WTC11 (cell line): Measurements from ENCODE around the gene PCBP3. TPM values are rescaled to one million over a fixed set of nuclear protein-coding genes. Genes with fewer than 3 reads are reported as not detected.

Experiments used
- ATAC-seq: fragments of 200-7000 bp; cut with Tn5 transposase; 2 replicates; pipeline ENCODE4 v1.10.0; 2021; ENCODE audit warnings: mild to moderate bottlenecking, moderate library complexity
- CTCF ChIA-PET: fragments of 300-600 bp; sonication (Branson Sonifier 250); formaldehyde crosslinking; loops from one replicate; lab custom pipeline; 2021; ENCODE audit warnings: antibody characterized with exemption; lab: Charles Lee
- POLR2A ChIA-PET: fragments of 350-600 bp; sonication (Branson Sonifier 250); formaldehyde crosslinking; loops from one replicate; lab custom pipeline; 2021; ENCODE audit warnings: antibody characterized with exemption; lab: Charles Lee
- DNase-seq: peaks from one replicate; pipeline ENCODE4 v3.0.0; 2021; ENCODE audit warnings: low spot score
- H3K27ac Mint-ChIP-seq: 2 replicates; pipeline ENCODE4 v1.8.0; 2021; ENCODE audit warnings: mixed read lengths
- H3K27me3 Mint-ChIP-seq: 2 replicates; pipeline ENCODE4 v1.8.0; 2021; ENCODE audit warnings: low read depth, mild to moderate bottlenecking, moderate library complexity, mixed read lengths
- H3K36me3 Mint-ChIP-seq: 2 replicates; pipeline ENCODE4 v1.8.0; 2021; ENCODE audit warnings: mixed read lengths
- H3K4me1 Mint-ChIP-seq: 2 replicates; pipeline ENCODE4 v1.8.0; 2022; ENCODE audit warnings: mixed read lengths
- H3K4me3 Mint-ChIP-seq: 2 replicates; pipeline ENCODE4 v1.8.0; 2021; ENCODE audit warnings: mild to moderate bottlenecking, moderate library complexity, mixed read lengths
- H3K9me3 Mint-ChIP-seq: 2 replicates; pipeline ENCODE4 v1.8.0; 2021; ENCODE audit warnings: mixed read lengths
- ARID4B ChIP-seq: sonication (generic); formaldehyde crosslinking; IDR thresholded peaks from 2 replicates; pipeline ENCODE4 v1.8.0; 2023; ENCODE audit warnings: missing genetic modification reagents, mild to moderate bottlenecking, borderline replicate concordance
- ATF1 ChIP-seq: sonication (generic); formaldehyde crosslinking; IDR thresholded peaks from 2 replicates; pipeline ENCODE4 v1.8.1; 2023; ENCODE audit warnings: mild to moderate bottlenecking, moderate library complexity, missing genetic modification reagents
- CBFB ChIP-seq: sonication (generic); formaldehyde crosslinking; IDR thresholded peaks from 2 replicates; pipeline ENCODE4 v1.8.1; 2022; ENCODE audit warnings: mild to moderate bottlenecking, low read depth, missing genetic modification reagents
- ERG ChIP-seq: fragments of 250-450 bp; sonication (Bioruptor Pico); IDR thresholded peaks from 2 replicates; pipeline ENCODE4 v1.8.0; 2021; ENCODE audit warnings: mild to moderate bottlenecking
- FOXK1 ChIP-seq: sonication (generic); formaldehyde crosslinking; IDR thresholded peaks from 2 replicates; pipeline ENCODE4 v1.8.0; 2022; ENCODE audit warnings: mild to moderate bottlenecking, moderate library complexity, missing genetic modification reagents
- IRF1 ChIP-seq: sonication (generic); formaldehyde crosslinking; IDR thresholded peaks from 2 replicates; pipeline ENCODE4 v1.8.0; 2023; ENCODE audit warnings: missing genetic modification reagents
- NFYB ChIP-seq: sonication (generic); formaldehyde crosslinking; conservative IDR thresholded peaks from 2 replicates; pipeline ENCODE4 v1.8.0; 2022; ENCODE audit warnings: low read depth, missing genetic modification reagents
- NR3C1 ChIP-seq: sonication (generic); formaldehyde crosslinking; conservative IDR thresholded peaks from 2 replicates; pipeline ENCODE4 v1.8.1; 2023; ENCODE audit warnings: low read depth, mild to moderate bottlenecking, missing genetic modification reagents
- RELA ChIP-seq: sonication (generic); formaldehyde crosslinking; IDR thresholded peaks from 2 replicates; pipeline ENCODE4 v1.8.1; 2022; ENCODE audit warnings: missing genetic modification reagents, mild to moderate bottlenecking, borderline replicate concordance
- RORB ChIP-seq: fragments of 250-450 bp; sonication (Bioruptor Pico); IDR thresholded peaks from 2 replicates; pipeline ENCODE4 v1.9.0; 2021; ENCODE audit warnings: mild to moderate bottlenecking
- SMAD4 ChIP-seq: sonication (generic); formaldehyde crosslinking; IDR thresholded peaks from 2 replicates; pipeline ENCODE4 v1.8.0; 2022; ENCODE audit warnings: mild to moderate bottlenecking, missing genetic modification reagents
- SP1 ChIP-seq: sonication (generic); formaldehyde crosslinking; conservative IDR thresholded peaks from 2 replicates; pipeline ENCODE4 v1.8.1; 2022; ENCODE audit warnings: missing genetic modification reagents
- STAT6 ChIP-seq: sonication (generic); formaldehyde crosslinking; conservative IDR thresholded peaks from 2 replicates; pipeline ENCODE4 v1.8.1; 2023; ENCODE audit warnings: mild to moderate bottlenecking, low read depth, missing genetic modification reagents, moderate library complexity
- ZNF396 ChIP-seq: fragments of 250-450 bp; sonication (Bioruptor Pico); IDR thresholded peaks from 2 replicates; pipeline ENCODE4 v1.8.0; 2021; ENCODE audit warnings: mild to moderate bottlenecking, moderate library complexity, borderline replicate concordance
- ZSCAN18 ChIP-seq: fragments of 250-450 bp; sonication (Bioruptor Pico); IDR thresholded peaks from 2 replicates; pipeline ENCODE4 v2.1.2; 2022; ENCODE audit warnings: mild to moderate bottlenecking, moderate library complexity
- total RNA-seq: library from RNA; stranded (reverse); gene quantifications from 3 replicates; pipeline ENCODE4 v1.2.3, GENCODE V29; 2021
- TF ChIP-seq, protein P1 (sequence below): sonication (generic); formaldehyde crosslinking; IDR thresholded peaks from 2 replicates; pipeline ENCODE4 v1.8.1; 2022; ENCODE audit warnings: missing genetic modification reagents, borderline replicate concordance
- TF ChIP-seq, protein P2 (sequence below): sonication (generic); formaldehyde crosslinking; IDR thresholded peaks from 2 replicates; pipeline ENCODE4 v1.8.1; 2022; ENCODE audit warnings: low read depth, mild to moderate bottlenecking, moderate library complexity, missing genetic modification reagents, borderline replicate concordance
- TF ChIP-seq, protein P3 (sequence below): fragments of 250-450 bp; sonication (Bioruptor Pico); IDR thresholded peaks from 2 replicates; pipeline ENCODE4 v1.9.0; 2021; ENCODE audit warnings: moderate library complexity, mild to moderate bottlenecking, inconsistent platforms, borderline replicate concordance

PCBP3 gene
- total RNA-seq, 1 experiment from 2014 or later: 8.5 TPM

DNA sequence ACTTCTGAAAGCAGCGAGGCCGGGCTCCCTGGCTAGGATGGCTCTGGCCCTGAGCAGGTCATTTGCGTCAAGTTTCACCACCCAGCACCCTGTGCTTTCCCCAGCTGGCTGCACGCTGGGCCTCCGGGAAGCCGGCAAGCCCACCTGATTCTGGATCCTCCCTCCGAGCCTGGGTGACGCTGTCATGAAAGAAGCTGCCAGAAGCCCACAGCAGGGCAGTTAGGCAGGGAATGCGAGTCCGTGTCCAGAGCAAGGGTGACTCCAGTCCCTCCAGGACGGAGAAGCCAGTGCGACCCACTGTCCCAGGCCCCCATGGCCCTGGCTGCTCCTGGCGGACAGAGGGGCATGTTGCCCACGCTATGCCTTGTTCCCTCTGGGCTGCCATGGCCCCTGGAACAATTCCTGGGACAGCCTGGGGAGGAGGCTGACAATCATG is 44.4 kb upstream of the PCBP3 start (continued):
- TF ChIP-seq, protein P1, sequence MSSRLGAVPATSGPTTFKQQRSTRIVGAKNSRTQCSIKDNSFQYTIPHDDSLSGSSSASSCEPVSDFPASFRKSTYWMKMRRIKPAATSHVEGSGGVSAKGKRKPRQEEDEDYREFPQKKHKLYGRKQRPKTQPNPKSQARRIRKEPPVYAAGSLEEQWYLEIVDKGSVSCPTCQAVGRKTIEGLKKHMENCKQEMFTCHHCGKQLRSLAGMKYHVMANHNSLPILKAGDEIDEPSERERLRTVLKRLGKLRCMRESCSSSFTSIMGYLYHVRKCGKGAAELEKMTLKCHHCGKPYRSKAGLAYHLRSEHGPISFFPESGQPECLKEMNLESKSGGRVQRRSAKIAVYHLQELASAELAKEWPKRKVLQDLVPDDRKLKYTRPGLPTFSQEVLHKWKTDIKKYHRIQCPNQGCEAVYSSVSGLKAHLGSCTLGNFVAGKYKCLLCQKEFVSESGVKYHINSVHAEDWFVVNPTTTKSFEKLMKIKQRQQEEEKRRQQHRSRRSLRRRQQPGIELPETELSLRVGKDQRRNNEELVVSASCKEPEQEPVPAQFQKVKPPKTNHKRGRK (CRISPR knock-in tag): no peak

GRCh38 chr21:45600248-45600647 is 43.3 kb upstream of the PCBP3 start:
- ATAC-seq (no peak), DNase-seq (no peak)
- TF ChIP-seq ZSCAN18 (no peak), CBFB (CRISPR knock-in tag) (no peak), NFYB (no peak), SMAD4 (CRISPR knock-in tag) (no peak), IRF1 (CRISPR knock-in tag) (no peak), ZNF396 (CRISPR knock-in tag) (no peak), SP1 (CRISPR knock-in tag) (no peak), ATF1 (CRISPR knock-in tag) (no peak), RELA (CRISPR knock-in tag) (no peak), ARID4B (CRISPR knock-in tag) (no peak), NR3C1 (CRISPR knock-in tag) (no peak), RORB (no peak), FOXK1 (CRISPR knock-in tag) (no peak), ERG (CRISPR knock-in tag) (no peak), STAT6 (CRISPR knock-in tag) (no peak)
- TF ChIP-seq, protein P2, sequence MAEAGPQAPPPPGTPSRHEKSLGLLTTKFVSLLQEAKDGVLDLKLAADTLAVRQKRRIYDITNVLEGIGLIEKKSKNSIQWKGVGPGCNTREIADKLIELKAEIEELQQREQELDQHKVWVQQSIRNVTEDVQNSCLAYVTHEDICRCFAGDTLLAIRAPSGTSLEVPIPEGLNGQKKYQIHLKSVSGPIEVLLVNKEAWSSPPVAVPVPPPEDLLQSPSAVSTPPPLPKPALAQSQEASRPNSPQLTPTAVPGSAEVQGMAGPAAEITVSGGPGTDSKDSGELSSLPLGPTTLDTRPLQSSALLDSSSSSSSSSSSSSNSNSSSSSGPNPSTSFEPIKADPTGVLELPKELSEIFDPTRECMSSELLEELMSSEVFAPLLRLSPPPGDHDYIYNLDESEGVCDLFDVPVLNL (CRISPR knock-in tag): no peak
- TF ChIP-seq, protein P3, sequence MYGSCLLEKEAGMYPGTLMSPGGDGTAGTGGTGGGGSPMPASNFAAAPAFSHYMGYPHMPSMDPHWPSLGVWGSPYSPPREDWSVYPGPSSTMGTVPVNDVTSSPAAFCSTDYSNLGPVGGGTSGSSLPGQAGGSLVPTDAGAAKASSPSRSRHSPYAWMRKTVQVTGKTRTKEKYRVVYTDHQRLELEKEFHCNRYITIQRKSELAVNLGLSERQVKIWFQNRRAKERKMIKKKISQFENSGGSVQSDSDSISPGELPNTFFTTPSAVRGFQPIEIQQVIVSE (CRISPR knock-in tag): no peak
- peaks cover 41% of the 10 kb centered on the region for H3K9me3 Mint-ChIP-seq
- no peaks in the 10 kb centered on the region for H3K4me1 Mint-ChIP-seq
- ChIA-PET POLR2A (no interaction called here), CTCF (no interaction called here)
- H3K36me3 Mint-ChIP-seq: peaks cover 25% of the 10 kb centered on the region
- H3K4me3 Mint-ChIP-seq: no peak overlapping the region
- no peak overlapping the region for H3K27ac Mint-ChIP-seq
- peaks cover 27% of the 10 kb centered on the region for H3K27me3 Mint-ChIP-seq
